ENCODE measurements around the gene ANO6.
A peak's percentile ranks its signal among the peaks of the same experiment; 100 is the strongest.
"Not testable (repeated sequence)": the region's sequence is repeated elsewhere in the genome, so short reads cannot be mapped to it uniquely, and the experiment has no call there.

The ANO6 gene

GRCh38 chr12:45215419-45216229 lies at the start of gene ANO6:
TSS of gene ANO6 (plus strand) at chr12:45216095. CDS start at chr12:45216322, 227 bp downstream.
- DNase-seq = peak; percentile 85 to 88

- DNase-seq = no peak
These were observed 46.9 kb upstream of the ANO6 start for GRCh38 chr12:45168976-45169375.

- DNase-seq = peak; percentile 86 to 87
These were observed 45.3 kb upstream of the ANO6 start for GRCh38 chr12:45170456-45171042.

- not testable (repeated sequence) for DNase-seq
These were observed 42.6 kb upstream of the ANO6 start for GRCh38 chr12:45173293-45173692.

- no peak for DNase-seq
These were observed 41.3 kb upstream of the ANO6 start for GRCh38 chr12:45174595-45174994.

GRCh38 chr12:45178771-45179170 lies 37.1 kb upstream of the ANO6 start:
- DNase-seq = no peak

GRCh38 chr12:45182511-45182910 lies 33.4 kb upstream of the ANO6 start:
- no peak for DNase-seq

GRCh38 chr12:45183246-45183645 lies 32.6 kb upstream of the ANO6 start:
- no peak for DNase-seq

GRCh38 chr12:45184147-45184963 lies 31.5 kb upstream of the ANO6 start:
- DNase-seq = no peak

GRCh38 chr12:45186762-45187161 lies 29.1 kb upstream of the ANO6 start:
- no peak for DNase-seq

GRCh38 chr12:45189766-45190403 lies 26.0 kb upstream of the ANO6 start:
- no peak for DNase-seq

GRCh38 chr12:45191239-45191638 lies 24.7 kb upstream of the ANO6 start:
- no peak for DNase-seq

GRCh38 chr12:45192707-45193106 lies 23.2 kb upstream of the ANO6 start:
- DNase-seq = no peak

GRCh38 chr12:45200491-45201043 lies 15.3 kb upstream of the ANO6 start:
- no peak for DNase-seq

GRCh38 chr12:45203767-45204166 lies 12.1 kb upstream of the ANO6 start:
- DNase-seq = no peak

GRCh38 chr12:45204757-45205156 lies 11.1 kb upstream of the ANO6 start:
- no peak for DNase-seq

GRCh38 chr12:45205165-45205825 lies 10.6 kb upstream of the ANO6 start:
- no peak for DNase-seq

- DNase-seq = no peak
These were observed 7.0 kb upstream of the ANO6 start for GRCh38 chr12:45208604-45209487.

GRCh38 chr12:45209784-45210183 lies 6.1 kb upstream of the ANO6 start:
- no peak for DNase-seq

GRCh38 chr12:45212064-45212463 lies 3.8 kb upstream of the ANO6 start:
- no peak for DNase-seq

GRCh38 chr12:45213107-45213506 lies 2.8 kb upstream of the ANO6 start:
- DNase-seq = no peak

Measured in activated T-cell treated with anti-CD3 and anti-CD28 coated beads, Interleukin-2, amount 50 U/mL, for 48 hours (primary cell).